T-helper 22 cell (primary cell): ENCODE measurements around the gene MTA1.

ENCODE experiments used
- DNase-seq: peaks from one replicate; pipeline ENCODE4 v3.0.0-alpha.2; 2020; ENCODE audit warnings: low read depth

MTA1 gene

DNA sequence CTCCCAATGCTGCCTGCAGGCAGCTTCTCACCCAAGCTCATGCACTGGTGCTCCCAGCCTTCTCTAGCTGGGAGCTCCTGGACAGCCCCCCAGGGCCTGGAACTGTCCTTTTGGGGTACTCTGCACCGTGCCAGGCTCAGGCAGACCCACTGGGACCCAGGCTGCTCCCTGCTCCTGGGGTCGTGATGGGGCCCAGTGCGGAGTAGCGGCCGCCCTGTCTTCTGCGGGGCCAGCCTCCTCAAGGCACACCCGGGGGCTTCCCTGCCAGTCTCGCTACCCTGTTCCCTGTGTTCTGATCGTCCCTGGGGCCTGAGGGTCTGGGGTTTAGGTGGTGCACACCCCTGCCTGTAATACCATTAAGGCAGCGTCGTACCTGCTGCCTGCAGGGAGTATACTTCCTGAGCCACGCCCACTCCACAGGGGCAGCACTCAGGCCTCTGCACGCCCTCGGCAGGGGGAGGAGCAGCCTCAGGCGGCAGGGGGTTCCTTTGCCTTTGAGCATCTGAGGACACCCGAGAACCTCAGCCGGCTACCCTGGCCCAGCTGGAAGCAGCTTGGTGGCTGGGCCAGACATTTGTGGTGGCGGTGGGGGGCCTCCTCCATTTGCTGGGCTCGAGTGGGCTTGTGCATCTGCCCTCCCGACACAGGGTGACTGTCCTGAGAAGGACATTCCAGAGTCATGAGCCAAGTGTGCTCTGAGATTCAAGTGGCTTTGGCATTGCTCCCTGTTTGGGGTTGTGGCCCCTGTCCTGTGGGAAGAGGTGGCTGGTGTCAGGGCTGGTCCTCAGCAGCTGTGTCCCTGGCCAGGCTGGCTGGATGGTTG lies 45.8 kb downstream of the MTA1 start:
- DNase-seq: no peak

DNA sequence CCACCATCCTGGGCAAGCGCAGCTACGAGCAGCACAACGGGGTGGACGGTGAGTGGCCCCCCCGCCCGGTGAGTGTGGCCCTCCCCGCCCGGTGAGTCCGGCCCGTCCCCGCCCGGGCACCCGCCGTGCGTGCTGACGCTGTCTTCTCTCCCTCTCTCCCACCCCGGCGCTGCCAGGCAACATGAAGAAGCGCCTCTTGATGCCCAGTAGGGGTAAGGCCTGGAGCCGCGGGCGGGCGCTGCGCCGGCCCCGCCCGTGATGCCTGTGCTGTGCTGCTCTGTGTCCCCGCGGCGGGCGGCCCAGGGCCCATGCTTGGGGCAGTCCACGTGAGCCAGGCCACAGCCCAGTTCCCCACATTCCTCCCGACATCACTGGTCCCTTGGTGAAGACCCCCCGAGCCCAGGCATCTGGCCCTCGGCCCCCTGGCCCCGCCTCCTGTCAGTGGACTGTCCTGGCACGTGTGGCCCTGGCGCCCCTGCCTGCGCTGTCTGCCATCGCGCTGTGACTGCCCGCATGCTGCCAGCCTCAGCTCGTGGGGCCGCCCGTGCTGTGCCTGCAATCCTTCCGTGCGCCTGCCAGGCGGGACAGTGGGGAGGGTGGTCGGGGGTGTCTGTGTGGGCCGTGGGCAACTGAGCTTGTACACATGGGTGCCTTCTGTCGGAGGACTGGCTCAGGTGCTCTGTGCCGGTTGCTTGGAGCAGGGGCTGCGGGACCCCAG lies 47.1 kb downstream of the MTA1 start:
- DNase-seq: no peak

DNA sequence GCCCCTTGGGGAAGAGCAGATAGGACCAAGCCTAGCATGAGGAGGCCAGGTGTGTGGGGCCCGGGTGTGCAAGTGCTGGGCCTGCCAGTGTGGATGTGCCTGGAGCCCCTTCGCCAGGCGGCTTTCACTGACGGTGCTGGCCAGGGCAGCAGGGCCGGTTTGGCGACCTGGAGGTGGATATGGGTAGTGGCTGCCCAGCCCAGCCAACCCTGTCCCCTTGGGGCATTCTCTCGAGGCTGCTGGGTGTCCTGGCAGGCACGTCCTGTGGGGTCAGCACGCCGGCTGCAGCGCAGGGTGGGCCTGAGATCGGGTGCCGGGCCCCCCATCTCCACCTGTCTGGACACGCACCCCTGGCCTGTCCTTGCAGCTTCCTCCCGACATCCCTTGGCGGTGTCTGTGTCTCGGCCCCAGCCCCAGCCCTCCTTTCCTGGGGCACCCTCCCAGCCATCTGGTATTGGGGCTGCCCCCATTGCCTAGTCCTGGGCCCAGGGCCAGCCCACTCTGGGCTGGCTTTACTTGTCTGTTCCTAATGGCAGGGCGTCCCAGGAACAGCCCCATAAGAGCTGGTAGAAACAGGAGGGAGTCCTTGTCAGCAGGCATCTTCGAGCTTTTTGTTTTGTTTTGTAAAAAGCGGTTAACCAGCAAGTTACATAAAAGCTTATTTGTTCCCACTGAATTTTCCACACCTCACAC lies 47.8 kb downstream of the MTA1 start:
- no peak for DNase-seq

DNA sequence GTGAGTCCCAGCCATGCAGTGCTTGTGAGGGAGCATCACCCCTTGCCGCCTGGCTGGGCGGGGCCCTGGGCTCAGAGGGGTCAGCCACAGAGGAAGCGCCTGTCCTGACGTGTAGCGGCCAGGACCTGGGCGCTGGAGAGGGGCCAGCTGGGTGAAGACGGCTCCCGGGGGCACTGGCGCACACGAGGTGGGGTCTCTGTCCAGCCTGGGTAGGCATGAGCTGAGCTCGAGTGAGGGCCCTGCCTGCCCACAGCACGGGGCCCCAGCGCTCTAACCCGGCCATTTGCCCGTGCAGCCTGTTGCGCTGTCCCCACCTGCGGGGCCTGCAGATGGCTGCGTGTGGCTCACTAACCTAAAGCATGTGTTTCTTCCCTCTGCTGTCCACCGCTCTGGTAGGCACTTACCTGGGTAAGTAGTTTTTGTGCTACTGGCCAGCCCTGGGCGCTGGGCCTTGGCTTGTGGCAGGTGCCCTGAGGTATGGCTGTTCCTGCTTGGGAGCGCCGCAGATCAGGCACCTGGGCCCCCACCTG lies 48.4 kb downstream of the MTA1 start:
- DNase-seq: no peak

DNA sequence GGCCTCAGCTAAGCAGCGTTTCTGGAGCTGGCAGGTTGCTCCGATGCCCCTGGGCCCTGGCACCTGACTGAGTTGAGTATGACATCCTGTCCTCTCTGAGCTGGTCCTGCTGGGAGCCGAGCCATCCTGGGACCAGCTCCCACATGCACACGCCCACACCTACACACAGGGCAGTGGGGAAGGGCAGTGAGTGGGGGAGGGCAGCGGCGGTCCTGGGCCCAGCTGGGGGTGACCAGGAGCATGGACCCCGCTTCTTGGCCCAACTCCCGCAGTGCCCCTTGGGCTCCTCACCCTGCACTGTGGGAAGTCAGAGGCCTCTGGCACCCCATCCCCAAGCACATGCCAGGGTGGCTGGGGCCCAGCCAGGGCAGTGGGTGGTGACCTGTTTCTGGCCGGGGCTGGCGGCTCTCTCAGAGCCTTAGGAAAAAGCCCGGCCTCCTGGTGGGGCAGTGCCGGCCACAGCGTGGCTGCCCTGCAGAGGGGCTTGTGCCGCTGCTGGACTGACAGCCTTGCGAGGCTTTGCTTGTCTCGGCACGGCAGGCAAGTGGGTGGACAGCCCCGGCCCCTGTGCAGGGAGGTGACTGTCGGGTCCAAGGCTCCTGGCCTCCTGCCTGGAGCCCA lies 49.1 kb downstream of the MTA1 start:
- DNase-seq: no peak

DNA sequence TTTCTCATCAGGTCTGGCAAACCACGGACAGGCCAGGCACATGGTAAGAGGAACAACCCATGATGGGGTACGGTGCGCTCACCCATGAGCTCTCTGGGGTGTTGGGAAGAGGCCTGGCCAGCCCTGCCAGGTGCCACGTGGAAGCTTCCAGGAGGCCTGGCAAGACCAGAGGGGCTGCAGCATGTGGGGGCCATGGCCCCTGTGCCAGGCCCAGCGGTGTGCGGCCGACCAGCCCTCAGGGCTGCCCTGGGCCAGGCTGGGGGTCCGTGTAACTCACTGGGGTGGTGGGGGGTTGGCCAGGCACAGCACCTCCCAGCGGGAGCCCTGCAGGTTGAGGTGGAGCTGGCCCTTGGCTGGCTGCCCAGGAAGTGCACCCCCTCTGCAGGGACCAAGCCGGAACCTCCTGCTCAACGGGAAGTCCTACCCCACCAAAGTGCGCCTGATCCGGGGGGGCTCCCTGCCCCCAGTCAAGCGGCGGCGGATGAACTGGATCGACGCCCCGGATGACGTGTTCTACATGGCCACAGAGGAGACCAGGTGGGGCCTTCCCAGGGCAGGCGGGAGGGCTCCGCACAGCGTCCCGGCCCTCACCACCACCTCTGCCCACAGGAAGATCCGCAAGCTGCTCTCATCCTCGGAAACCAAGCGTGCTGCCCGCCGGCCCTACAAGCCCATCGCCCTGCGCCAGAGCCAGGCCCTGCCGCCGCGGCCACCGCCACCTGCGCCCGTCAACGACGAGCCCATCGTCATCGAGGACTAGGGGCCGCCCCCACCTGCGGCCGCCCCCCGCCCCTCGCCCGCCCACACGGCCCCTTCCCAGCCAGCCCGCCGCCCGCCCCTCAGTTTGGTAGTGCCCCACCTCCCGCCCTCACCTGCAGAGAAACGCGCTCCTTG lies 50.1 kb downstream of the MTA1 start:
- no peak for DNase-seq

DNA sequence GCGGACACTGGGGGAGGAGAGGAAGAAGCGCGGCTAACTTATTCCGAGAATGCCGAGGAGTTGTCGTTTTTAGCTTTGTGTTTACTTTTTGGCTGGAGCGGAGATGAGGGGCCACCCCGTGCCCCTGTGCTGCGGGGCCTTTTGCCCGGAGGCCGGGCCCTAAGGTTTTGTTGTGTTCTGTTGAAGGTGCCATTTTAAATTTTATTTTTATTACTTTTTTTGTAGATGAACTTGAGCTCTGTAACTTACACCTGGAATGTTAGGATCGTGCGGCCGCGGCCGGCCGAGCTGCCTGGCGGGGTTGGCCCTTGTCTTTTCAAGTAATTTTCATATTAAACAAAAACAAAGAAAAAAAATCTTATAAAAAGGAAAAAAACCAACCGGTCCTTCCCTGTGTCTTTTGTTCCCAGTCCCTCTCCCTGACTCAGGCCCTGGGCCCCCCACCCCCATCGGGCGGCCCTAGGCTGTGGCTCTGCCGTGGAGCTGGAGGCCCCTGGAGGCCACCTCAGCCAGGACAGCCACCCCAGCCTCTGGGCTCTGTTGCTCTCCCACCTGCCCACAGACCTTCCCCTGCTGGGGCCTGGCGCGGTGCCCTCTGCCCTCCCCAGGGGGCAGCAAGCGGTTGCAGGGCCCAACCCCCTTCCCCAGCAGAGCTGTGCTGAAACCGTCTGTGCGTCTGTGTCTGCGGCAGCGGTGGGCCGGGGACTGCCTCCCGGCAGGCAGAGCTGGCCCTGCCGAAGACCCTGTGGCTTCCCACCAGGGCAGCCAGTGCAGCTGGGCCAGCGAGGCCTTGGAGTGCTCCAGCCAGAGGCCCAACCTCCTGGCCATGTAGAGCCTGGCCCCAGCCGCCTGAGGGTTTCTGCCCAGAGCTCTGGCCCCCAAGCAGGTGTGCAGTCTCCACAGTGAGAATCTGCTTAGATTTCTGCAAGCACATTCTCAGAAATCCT lies 51.0 kb downstream of the MTA1 start:
- no peak for DNase-seq

DNA sequence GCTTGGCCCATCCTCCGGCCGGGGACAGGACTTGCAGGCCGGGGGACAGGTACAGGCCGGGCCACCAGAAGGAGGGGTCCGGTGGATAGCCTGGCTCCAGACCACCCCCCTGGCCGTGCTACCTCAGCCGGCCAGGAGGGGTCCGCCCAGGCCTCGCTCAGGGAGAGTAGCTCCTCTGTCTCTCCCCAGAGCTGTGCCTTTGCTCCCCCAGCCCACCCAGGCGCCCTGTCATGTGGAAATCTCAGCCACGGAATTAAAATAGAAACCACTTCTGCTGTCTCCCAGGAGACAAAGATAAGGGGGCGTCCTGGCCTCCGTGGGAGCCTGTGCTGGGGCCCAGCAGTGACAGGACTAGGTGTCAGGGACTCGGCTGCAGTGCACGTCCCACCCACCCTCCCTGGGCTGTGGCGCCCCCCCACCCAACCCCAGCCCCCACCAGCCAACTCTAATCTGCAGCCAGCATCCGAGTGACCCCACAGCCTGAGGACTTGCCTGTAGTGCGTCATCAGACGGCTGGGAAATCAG lies 51.7 kb downstream of the MTA1 start:
- no peak for DNase-seq

DNA sequence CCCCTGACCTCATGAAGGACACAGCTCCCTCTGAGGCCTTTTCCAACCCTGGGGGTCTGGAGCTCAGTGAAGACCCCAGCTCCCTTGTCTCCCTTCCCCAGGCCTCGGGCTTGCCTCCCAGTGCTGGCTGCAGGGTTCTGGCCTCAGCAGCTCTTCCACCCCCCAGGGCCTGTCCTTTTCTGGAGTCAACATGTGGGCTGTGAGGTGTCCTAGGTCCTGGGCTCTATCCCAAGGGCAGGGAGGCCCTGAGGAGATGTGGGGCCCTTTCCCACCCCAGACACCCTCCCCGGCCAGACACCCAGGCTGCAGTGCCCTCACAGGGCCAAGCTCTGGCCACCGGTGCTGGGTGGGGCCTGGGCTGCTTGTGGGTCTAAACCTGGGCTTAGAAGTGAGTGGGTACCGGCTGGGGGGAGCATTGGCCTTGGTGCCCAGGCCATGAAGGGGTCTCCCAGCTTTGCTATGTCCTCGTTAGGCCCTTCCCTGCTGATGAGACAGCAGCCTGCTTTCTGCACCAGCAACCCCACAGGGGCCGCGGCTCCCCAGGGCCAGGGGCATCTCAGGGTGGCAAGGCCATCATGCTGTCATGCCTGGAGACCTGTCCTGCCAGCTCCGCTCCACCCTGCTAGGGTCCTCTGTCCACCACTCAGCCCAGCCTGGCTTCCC lies 52.3 kb downstream of the MTA1 start:
- no peak for DNase-seq

DNA sequence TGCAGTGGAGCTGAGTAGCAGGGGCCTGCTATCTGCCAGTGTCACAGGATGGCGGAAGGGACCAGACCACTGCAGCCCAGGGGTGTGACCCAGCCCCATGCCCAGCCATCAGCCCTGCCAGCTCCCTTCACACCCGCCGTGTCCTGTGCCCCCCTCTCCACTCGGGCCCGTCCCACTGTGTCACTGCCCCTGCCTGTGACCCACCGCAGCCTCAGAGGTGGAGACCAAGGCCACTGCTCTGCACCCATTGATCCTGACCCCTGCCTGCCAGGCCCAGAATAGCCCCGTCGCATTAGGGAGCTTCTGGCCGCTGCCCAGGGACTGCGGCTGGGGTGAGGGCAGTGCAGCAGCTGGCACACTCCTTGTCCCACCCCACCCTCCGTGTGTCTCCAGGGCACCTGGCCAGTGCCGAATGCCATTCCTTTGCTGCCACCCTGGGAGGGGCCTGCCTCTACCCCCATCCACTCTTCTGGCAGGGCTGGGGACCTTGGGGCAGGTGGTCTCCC lies 52.9 kb downstream of the MTA1 start:
- no peak for DNase-seq

DNA sequence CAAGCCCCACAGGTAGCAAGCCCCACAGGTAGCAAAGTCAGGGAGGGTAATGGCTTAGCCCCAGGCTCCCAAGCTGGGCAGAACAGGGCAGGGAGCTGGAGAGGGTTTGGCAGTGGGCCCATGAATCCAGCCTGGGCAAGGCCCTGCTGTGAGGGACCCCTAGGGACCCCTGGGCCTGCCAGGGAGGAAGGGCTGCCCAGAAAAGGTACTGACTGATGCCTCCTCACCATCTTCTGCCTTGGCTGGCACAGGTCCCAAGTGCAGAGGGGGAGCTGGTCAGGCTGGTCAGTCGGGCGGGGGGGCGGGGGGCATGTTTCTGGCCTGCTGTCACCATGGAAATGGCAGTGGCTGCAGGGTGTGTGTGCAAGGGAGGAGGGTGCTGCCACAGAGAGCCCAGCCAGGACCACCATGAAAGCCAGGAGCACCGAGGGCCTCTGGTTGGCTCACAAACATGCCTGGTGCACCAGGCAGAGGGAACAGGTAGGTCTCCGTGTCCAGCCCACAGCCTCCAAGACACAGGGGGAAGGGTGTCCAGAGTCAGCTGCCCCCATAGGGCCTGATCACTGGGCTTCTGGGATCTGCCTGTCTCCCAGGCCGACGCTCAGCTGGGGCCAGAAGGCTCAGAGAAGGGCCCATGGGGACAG lies 53.5 kb downstream of the MTA1 start:
- no peak for DNase-seq

DNA sequence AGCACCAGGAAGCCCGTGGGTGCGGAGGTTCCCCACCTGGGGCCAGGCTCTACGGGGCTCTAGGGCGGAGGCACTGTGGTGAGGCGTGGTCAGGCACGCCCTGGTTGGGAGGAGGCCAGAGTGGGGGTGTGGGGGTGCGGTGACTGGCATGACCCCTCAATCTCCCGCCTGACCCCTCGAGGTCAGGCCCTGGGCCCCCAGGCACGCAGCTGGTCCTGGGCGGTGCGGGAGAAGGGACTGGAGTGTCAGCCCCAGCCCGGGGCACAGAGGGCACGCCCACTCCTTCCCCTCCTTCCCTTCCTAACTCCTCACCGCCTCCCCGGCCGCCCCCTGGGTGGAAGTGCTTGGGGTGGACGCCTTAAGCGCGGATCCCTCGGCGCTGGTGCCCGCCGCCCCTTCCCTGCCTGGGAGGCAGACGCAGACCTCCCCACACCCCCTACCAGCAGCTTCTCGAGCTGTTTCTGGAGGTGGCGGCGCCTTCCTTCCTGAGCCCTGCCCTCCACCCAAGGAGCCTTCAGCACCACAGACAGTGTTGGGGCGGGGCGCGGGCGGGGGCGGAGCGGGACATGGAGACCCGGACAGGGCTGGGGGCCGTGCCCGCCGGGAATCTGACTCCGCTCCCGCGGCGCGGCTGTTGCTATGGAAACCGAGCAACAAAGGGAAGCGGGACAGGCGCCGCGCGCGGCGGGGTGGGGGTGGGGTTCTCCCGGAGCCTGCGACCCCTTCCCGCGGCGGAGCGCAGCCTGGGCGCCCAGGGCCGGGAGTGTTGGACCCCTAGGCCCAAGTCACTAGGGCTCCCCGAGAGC lies 54.3 kb downstream of the MTA1 start:
- DNase-seq: peak; percentile 84

DNA sequence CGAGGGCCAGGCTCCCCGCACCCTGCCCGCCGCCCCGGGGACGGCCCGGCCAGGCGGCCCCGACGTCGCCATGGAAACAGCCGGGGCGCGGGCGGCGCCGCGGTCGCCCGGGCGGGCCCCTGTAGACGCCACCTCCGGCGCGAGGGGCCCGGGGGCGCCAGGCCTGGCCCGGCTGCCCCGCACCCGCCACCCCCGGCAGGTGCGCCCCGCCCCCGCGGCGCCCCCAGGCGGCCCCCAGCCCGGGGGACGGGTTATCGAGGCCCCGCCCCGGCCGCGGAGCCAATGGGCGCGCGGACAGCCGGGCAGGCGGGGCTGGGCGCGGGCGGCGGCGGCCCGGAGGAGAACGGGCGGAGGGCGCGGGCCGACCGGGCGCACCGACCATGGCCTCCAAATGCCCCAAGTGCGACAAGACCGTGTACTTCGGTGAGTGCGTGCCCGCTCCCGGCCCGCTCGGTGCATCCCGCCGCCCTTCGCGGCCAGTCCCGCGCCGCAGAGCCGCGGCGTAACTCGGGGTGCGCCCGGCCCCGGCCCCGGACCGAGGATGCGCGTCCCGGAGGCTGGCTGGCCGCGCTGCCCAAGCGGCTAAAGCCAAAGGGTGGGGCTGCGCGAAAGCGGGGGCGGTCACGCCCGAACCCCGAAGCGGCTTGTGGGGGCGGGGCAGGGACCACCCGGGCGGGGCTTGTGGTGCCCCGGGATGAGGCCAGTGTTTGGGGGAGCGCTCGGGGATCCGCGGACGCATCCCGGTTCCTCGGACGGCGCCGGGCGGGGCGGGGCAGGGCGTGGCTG lies 55.0 kb downstream of the MTA1 start, which contains the start of gene CRIP2:
Gene CRIP2, plus strand, starts transcription at position 339 of the 786 bp plus-strand sequence. Its CDS starts 42 bp downstream, at position 381.
- peak; percentile 66 for DNase-seq

DNA sequence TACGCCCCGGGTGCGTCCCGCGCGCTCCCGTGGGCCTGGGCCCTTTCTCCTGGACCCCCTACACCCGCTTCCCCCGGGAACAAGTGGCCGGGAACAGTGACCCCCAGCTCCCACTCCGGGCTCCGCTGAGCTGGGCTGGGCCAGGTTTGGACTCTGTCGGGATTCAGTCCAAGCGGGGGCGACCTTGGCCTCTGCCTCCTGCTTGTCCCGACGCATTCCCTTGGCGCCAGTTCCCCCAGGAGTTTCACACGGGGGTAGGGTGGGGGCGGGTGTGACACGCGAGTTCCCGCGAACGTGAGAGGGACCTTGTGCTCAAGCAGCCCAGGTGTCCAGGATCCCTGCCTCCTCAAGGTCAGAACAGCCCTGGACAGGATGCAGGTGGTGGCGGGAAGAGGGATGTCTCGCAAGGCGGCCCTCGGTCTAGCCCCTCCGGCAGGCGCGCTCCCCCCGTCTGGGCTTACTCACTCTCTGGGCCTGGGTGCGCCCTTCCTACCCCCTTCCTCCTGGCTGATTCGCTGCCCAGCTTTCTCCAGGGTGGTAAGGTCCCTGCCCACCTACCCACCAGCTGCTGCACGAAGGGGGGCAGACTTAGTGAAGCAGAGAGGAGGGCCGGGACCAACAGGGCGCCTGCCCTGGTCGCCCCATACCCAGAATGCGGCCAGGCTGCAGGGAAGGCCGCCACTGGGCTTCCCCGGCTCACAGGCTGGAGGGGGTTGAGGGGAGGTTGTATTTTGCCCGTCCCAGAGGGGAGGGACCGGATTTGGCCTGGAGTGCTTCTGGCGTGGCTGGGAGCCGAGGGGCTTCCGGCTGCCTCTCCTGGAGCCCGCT lies 55.9 kb downstream of the MTA1 start:
- no peak for DNase-seq

DNA sequence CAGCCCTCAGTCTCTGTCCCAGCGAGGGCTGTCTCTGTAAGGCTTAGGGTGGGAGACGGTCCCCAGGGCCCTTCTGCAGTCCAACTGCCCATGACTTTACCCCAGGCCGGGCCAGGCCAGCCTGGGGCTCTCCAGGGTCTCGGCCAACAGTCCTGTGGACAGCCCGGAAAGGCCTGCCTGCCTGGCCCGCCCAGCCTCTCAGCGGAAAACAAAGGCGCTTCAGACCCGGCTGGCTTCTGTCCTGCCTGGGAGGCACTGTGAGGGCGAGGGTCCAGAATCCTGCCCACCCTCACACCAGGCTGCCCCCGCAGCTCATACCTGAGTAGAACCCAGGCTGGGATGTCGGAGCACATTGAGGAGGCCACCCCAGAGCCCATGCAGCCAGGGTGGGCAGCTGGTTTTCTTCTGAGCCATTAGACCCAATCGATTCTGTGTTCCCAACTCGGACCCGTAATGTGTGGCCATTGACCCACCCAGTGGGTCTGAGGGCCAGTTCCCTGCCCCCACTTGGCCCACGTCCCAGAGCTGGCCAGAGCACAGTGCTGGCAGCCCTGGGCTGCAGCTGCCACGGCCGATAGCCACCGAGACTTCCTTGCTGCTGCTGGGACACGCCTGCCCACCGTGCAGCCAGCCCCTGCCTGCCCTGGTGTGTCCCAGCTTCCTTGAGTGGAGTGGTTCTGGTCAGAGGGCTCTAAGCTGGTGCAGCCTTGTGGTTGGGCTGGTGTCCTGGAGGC lies 56.6 kb downstream of the MTA1 start:
- no peak for DNase-seq
